ENCODE data around the gene MAIP1. TPM values are rescaled to one million over a fixed set of nuclear protein-coding genes. Genes with fewer than 3 reads are reported as not detected.

MAIP1 gene
- polyA plus RNA-seq, 1 experiment = 19.5 TPM

DNA sequence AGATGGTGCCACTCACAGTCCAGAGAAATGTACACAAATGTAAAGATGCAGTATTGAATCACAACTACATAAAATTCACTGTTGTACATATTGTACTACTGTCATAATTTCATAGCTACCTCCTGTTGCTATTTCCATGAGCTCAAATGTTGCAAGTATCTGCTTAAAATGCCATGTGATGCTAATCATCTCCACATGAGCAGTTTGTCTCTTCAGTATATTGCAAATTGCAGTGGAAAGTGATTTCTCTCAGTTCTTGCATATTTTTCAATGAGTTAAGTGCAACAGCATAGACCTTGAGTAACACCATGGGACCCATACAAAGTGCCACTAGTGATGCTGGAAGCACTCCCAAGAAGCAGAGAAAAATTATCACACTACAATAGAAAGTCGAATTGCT, 51.9 kb downstream of the MAIP1 start:
- POLR2A ChIA-PET = no interaction called here
- CTCF ChIA-PET = interaction anchor here (1.5 kb wide), 1 partner anchor 22 kb away, joined by 3 read pairs; no protein-coding TSS in a partner anchor
- no peaks in the 10 kb centered on the region for H3K27me3 ChIP-seq (ENCODE audit: control insufficient read depth, insufficient read depth, low read length)
- no peak overlapping the region for H3K27ac ChIP-seq (ENCODE audit: low read depth, low read length)
- H3K9me3 ChIP-seq (ENCODE audit: control insufficient read depth, insufficient read depth, low read length) = no peaks in the 10 kb centered on the region; the same call in 1 of the 2 replicates
- no peak overlapping the region for H3K4me3 ChIP-seq (ENCODE audit: low read depth, low read length)
- no peak for TF ChIP-seq CTCF (IDR thresholded peaks at IDR 0.05; ENCODE audit: low read depth, low read length)
- no peak for DNase-seq (ENCODE audit: low read depth, low spot score)

DNA sequence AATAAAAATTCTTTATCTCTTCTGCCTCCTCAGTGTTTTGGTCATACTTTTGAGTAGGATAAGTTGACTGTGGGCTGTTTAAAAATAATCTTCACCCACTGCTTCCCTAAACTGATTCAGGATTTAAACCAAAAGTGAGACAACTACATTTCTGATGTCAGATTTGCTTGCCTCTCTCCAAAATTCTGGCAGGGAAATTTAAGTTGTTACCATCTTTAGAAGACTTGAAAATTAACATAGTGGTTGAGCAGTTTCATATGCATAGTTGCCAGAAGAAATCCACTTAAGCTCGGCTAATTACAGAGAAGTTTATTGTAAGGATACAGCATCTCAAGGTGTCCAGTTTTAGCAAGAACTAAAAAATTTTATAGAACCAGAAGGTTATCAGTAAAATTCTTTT, 57.0 kb downstream of the MAIP1 start:
- POLR2A ChIA-PET = no interaction called here
- no peaks in the 10 kb centered on the region for H3K27me3 ChIP-seq (ENCODE audit: control insufficient read depth, insufficient read depth, low read length)

More for the DNA sequence above, 57.0 kb downstream of the MAIP1 start:
- no peak for DNase-seq (ENCODE audit: low read depth, low spot score)
- no peak for TF ChIP-seq CTCF (IDR thresholded peaks at IDR 0.05; ENCODE audit: low read depth, low read length)
- CTCF ChIA-PET = no interaction called here
- no peak overlapping the region for H3K4me3 ChIP-seq (ENCODE audit: low read depth, low read length)
- H3K9me3 ChIP-seq (ENCODE audit: control insufficient read depth, insufficient read depth, low read length) = no peaks in the 10 kb centered on the region; the same call in 1 of the 2 replicates
- H3K27ac ChIP-seq (ENCODE audit: low read depth, low read length) = no peak overlapping the region

Other genes with a start within 250 kb of the MAIP1 start
- 0.10 TPM in 1 of 2 replicates, not detected in the other for gene FTCDNL1, start 104.4 kb upstream of the MAIP1 start, polyA plus RNA-seq (2011; rRNA removed)
- gene C2orf69, start 44.3 kb upstream of the MAIP1 start, polyA plus RNA-seq (2011; rRNA removed) = 4.3 and 7.0 TPM in 2 replicates
- gene TYW5, start 91 bp upstream of the MAIP1 start, polyA plus RNA-seq (2011; rRNA removed) = 5.2 and 6.7 TPM in 2 replicates